H9 (cell line): Measurements from ENCODE around the gene LRRC34. TPM values are rescaled to one million over a fixed set of nuclear protein-coding genes. Genes with fewer than 3 reads are reported as not detected.

Experiments
- DNase-seq: peaks from one replicate; pipeline ENCODE4 v3.0.0-alpha.2; 2017
- H2AFZ ChIP-seq: one replicate; pipeline ENCODE4 v1.6.1; 2013; ENCODE audit warnings: mild to moderate bottlenecking, low read length, control low read depth, moderate library complexity
- H2AK5ac ChIP-seq: 2 replicates; pipeline ENCODE4 v1.6.1; 2013; ENCODE audit warnings: low read length, control low read depth, mixed read lengths; ENCODE audit not compliant: insufficient read length
- H2BK120ac ChIP-seq: one replicate; pipeline ENCODE4 v1.6.1; 2013; ENCODE audit warnings: low read depth, mild to moderate bottlenecking, low read length, control low read depth, inconsistent platforms; ENCODE audit not compliant: poor library complexity, severe bottlenecking
- H2BK12ac ChIP-seq: 2 replicates; pipeline ENCODE4 v1.6.1; 2013; ENCODE audit warnings: low read length, control low read depth, mixed read lengths, low read depth; ENCODE audit not compliant: insufficient read length
- H2BK15ac ChIP-seq: 2 replicates; pipeline ENCODE4 v1.6.1; 2013; ENCODE audit warnings: low read depth, low read length, control low read depth
- H2BK20ac ChIP-seq: one replicate; pipeline ENCODE4 v1.6.1; 2013; ENCODE audit warnings: low read depth, mild to moderate bottlenecking, low read length, control low read depth, inconsistent platforms; ENCODE audit not compliant: poor library complexity, severe bottlenecking
- H2BK5ac ChIP-seq: 2 replicates; pipeline ENCODE4 v1.6.1; 2013; ENCODE audit warnings: low read length, control low read depth, mixed read lengths; ENCODE audit not compliant: insufficient read length
- H3K14ac ChIP-seq: 2 replicates; pipeline ENCODE4 v1.6.1; 2013; ENCODE audit warnings: low read length, control low read depth; ENCODE audit not compliant: insufficient read depth
- H3K18ac ChIP-seq: 2 replicates; pipeline ENCODE4 v1.6.1; 2013; ENCODE audit warnings: low read depth, mild to moderate bottlenecking, mixed read lengths, low read length, control low read depth; ENCODE audit not compliant: insufficient read length
- H3K23ac ChIP-seq: 2 replicates; pipeline ENCODE4 v1.6.1; 2013; ENCODE audit warnings: low read length, control low read depth, mixed read lengths, low read depth; ENCODE audit not compliant: insufficient read length
- H3K23me2 ChIP-seq: 2 replicates; pipeline ENCODE4 v1.6.1; 2013; ENCODE audit warnings: low read depth, mild to moderate bottlenecking, mixed read lengths, low read length, control low read depth; ENCODE audit not compliant: insufficient read length, poor library complexity, severe bottlenecking
- H3K27ac ChIP-seq: 2 replicates; pipeline ENCODE4 v1.5.1; 2013; ENCODE audit warnings: low read length, control low read depth, mixed read lengths, low read depth; ENCODE audit not compliant: insufficient read length
- H3K27me3 ChIP-seq: 2 replicates; pipeline ENCODE4 v1.6.1; 2013; ENCODE audit warnings: low read length, control low read depth, inconsistent platforms; ENCODE audit not compliant: insufficient read depth
- H3K4ac ChIP-seq: 2 replicates; pipeline ENCODE4 v1.6.1; 2013; ENCODE audit warnings: low read depth, mild to moderate bottlenecking, control low read depth, inconsistent platforms, low read length, moderate library complexity
- H3K4me1 ChIP-seq: 2 replicates; pipeline ENCODE4 v1.6.1; 2013; ENCODE audit warnings: low read length, control low read depth, inconsistent platforms; ENCODE audit not compliant: insufficient read depth
- H3K4me2 ChIP-seq: 2 replicates; pipeline ENCODE4 v1.6.1; 2013; ENCODE audit warnings: low read length, control low read depth, mixed read lengths; ENCODE audit not compliant: insufficient read length, insufficient read depth
- H3K56ac ChIP-seq: 2 replicates; pipeline ENCODE4 v1.6.1; 2013; ENCODE audit warnings: low read depth, mild to moderate bottlenecking, mixed read lengths, low read length, control low read depth; ENCODE audit not compliant: insufficient read length
- H3K79me1 ChIP-seq: 2 replicates; pipeline ENCODE4 v1.6.1; 2013; ENCODE audit warnings: low read depth, mild to moderate bottlenecking, moderate library complexity, low read length, control low read depth, inconsistent platforms; ENCODE audit not compliant: insufficient read depth, poor library complexity, severe bottlenecking
- H3K79me2 ChIP-seq: 2 replicates; pipeline ENCODE4 v1.6.1; 2013; ENCODE audit warnings: low read length, control low read depth, inconsistent platforms; ENCODE audit not compliant: insufficient read depth
- H3K9ac ChIP-seq: 2 replicates; pipeline ENCODE4 v1.6.1; 2013; ENCODE audit warnings: low read length, control low read depth, mixed read lengths; ENCODE audit not compliant: insufficient read length; ENCODE audit errors: extremely low read depth
- H3K9me3 ChIP-seq: one replicate; pipeline ENCODE4 v1.6.1; 2013; ENCODE audit warnings: low read depth, low read length, inconsistent platforms; ENCODE audit not compliant: control insufficient read depth
- H3T11ph ChIP-seq: one replicate; pipeline ENCODE4 v1.6.1; 2013; ENCODE audit warnings: mild to moderate bottlenecking, low read length, control low read depth, inconsistent platforms
- H4K20me1 ChIP-seq: one replicate; pipeline ENCODE4 v1.6.1; 2013; ENCODE audit not compliant: control insufficient read depth, insufficient read length, insufficient read depth
- H4K5ac ChIP-seq: 2 replicates; pipeline ENCODE4 v1.6.1; 2013; ENCODE audit warnings: low read depth, mild to moderate bottlenecking, mixed read lengths, low read length, control low read depth; ENCODE audit not compliant: insufficient read length
- H4K8ac ChIP-seq: replicated peaks from 2 replicates; pipeline ENCODE4 v1.6.1; 2013; ENCODE audit warnings: low read length, control low read depth, mixed read lengths, low read depth; ENCODE audit not compliant: insufficient read length
- H4K91ac ChIP-seq: 2 replicates; pipeline ENCODE4 v1.6.1; 2013; ENCODE audit warnings: low read depth, mild to moderate bottlenecking, moderate library complexity, mixed read lengths, low read length, control low read depth; ENCODE audit not compliant: insufficient read length
- H3K27ac Mint-ChIP-seq, 3 experiments: 2 replicates in 2 of 3; 3 replicates in 1 of 3; pipeline ENCODE4 v1.8.0; 2020 to 2021; ENCODE audit warnings: mixed read lengths in 3 of 3, mild to moderate bottlenecking in 1 of 3, moderate library complexity in 1 of 3
- H3K27me3 Mint-ChIP-seq: 2 replicates; pipeline ENCODE4 v1.8.0; 2021; ENCODE audit warnings: low read depth, mild to moderate bottlenecking, moderate library complexity, mixed read lengths
- H3K36me3 Mint-ChIP-seq, 3 experiments: 2 replicates in 2 of 3; 3 replicates in 1 of 3; pipeline ENCODE4 v1.8.0; 2020 to 2021; ENCODE audit warnings: low read depth in 3 of 3, mixed read lengths in 3 of 3; ENCODE audit not compliant: insufficient read depth in 1 of 3
- H3K4me1 Mint-ChIP-seq, 2 experiments: 2 replicates each; pipeline ENCODE4 v1.8.0; 2020; ENCODE audit warnings: mixed read lengths in 2 of 2
- H3K4me3 Mint-ChIP-seq, 2 experiments: 2 replicates in 1 of 2; 3 replicates in 1 of 2; pipeline ENCODE4 v1.8.0; 2020 to 2021; ENCODE audit warnings: mild to moderate bottlenecking in 2 of 2, mixed read lengths in 2 of 2, moderate library complexity in 1 of 2
- H3K9me3 Mint-ChIP-seq, 2 experiments: 2 replicates in 1 of 2; 3 replicates in 1 of 2; pipeline ENCODE4 v1.8.0; 2020; ENCODE audit warnings: mild to moderate bottlenecking in 2 of 2, mixed read lengths in 2 of 2, moderate library complexity in 1 of 2
- CTCF ChIP-seq: fragments of 200-600 bp; sonication (generic); conservative IDR thresholded peaks from 3 replicates; pipeline ENCODE4 v1.8.0; 2021; ENCODE audit warnings: antibody characterized with exemption, mild to moderate bottlenecking
- WGBS: extraction: QIAGEN DNeasy Blood & Tissue Kit; methylation state at CpG from one replicate; pipeline ENCODE4 v1.1.7; 2013; ENCODE audit warnings: missing lambda C conversion rate, low lambda C conversion rate, mixed read lengths; ENCODE audit not compliant: insufficient read length; ENCODE audit errors: extremely low coverage; 5-methylcytosine and 5-hydroxymethylcytosine counted together
- total RNA-seq: library from RNA; stranded (reverse); gene quantifications from 2 replicates; pipeline ENCODE4 v1.2.1, GENCODE V29; 2021

LRRC34 gene
- total RNA-seq, 1 experiment from 2014 or later: 4.6 TPM

- H3K4me1 Mint-ChIP-seq: peaks cover 22 to 23% of the 10 kb centered on the region in 2 experiments
- Histone ChIP-seq H3K56ac (no peak overlapping the region), H3K18ac (no peak overlapping the region), H3K27me3 (no peaks in the 10 kb centered on the region), H3K14ac (no peak overlapping the region), H3K9me3 (no peaks in the 10 kb centered on the region), H4K20me1 (no peaks in the 10 kb centered on the region), H3T11ph (no peak overlapping the region), H4K91ac (no peak overlapping the region), H2BK12ac (no peak overlapping the region), H2AK5ac (no peak overlapping the region), H4K5ac (no peak overlapping the region), H3K4ac (no peak overlapping the region), H3K23me2 (no peaks in the 10 kb centered on the region), H2BK120ac (no peak overlapping the region), H3K79me1 (peaks cover 7% of the 10 kb centered on the region), H2BK15ac (no peak overlapping the region), H3K4me2 (no peak overlapping the region), H2BK5ac (no peak overlapping the region), H3K27ac (no peak overlapping the region), H3K23ac (no peak overlapping the region), H4K8ac (no peak overlapping the region), H2BK20ac (no peak overlapping the region), H2AFZ (no peak overlapping the region), H3K9ac (no peak overlapping the region), H3K4me1 (no peaks in the 10 kb centered on the region), H3K79me2 (peaks cover 7% of the 10 kb centered on the region; the same call in 1 of the 2 replicates)
- no peak for DNase-seq
- no peak for TF ChIP-seq CTCF
- H3K9me3 Mint-ChIP-seq: no peaks in the 10 kb centered on the region; a peak in 1 of 5 replicates
- H3K27me3 Mint-ChIP-seq: no peaks in the 10 kb centered on the region
- H3K36me3 Mint-ChIP-seq: peaks cover 30 to 74% (median 70%) of the 10 kb centered on the region in 3 experiments
- H3K27ac Mint-ChIP-seq: no peak overlapping the region
- H3K4me3 Mint-ChIP-seq: no peak overlapping the region
- no CpG with 5 or more reads among the region's 4 CpGs for WGBS
These were observed 34.9 kb downstream of the LRRC34 start for GRCh38 chr3:169777822-169778221.
